GM21423 (cell line): ENCODE measurements around the gene SERPINB2.
"Not testable (repeated sequence)": the region's sequence is repeated elsewhere in the genome, so short reads cannot be mapped to it uniquely, and the experiment has no call there.

ENCODE experiments used
- ATAC-seq: cut with Tn5 transposase; IDR thresholded peaks from one replicate; pipeline ENCODE4 v1.9.1; 2021; ENCODE audit warnings: mild to moderate bottlenecking, moderate library complexity; ENCODE audit not compliant: unreplicated experiment

The SERPINB2 gene

DNA sequence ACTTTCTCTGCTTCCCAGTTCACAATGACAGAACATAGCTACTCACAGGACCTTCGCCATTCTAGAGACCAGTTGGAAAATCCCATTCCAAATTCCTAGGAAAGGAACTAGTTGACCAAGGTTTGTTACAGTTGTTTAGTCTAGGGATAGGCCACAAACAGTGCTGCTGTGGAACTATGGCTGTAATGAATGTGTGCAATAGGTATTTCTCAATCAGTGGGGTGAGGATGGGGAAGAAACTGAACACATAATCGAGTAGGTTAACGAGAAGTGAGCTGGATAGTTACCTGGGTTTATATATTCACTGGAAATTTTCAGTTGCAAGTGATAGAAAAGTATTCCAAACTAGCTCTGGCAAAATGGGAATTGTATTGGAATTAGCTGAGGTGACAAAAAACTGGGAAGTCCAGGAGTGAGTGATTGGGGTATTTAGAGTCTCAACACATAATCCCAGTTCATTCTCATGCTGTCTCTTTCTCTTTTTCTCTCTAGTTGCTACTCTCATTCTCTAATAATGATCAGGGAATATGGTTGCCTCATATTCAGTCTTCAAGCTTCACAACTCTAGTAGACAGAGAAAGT, 43.4 kb downstream of the SERPINB2 start:
- ATAC-seq: no peak

DNA sequence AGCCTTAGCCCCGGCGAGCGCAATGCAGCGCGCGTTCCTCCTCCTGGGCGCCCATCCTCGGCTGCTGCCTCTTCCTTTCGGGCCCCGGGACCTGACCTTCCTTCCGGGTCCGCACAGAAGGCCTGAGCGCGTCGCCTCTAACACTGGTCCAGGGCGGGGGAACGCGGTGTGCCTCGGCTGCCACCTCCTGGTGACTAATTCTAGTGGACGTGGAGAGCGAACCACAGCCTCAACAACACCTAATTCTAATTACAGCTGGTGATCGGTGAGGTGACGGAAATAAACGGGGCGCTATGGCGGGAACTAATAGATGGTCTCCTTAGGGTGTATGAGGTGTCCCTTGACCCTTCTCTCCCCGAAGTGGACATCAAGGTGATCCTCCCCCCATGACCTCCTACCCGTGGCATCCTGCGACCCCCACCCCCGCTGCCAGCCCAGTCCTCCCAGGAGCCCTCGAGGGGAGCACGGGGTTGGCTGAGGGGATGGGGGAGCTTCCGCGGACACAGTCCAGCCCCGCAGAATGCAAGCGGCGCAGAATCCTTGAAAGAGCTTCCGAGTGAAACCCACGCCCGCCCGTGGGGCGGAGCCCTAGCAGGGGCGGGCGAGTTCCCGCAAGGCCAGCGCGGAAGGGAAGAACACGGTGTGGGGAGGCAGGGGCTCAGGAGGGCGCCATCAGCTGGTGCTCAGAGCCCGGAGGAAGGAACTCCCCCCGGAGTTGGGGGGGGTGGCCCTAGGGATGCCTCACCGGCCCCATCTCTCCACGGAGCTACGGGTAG, 48.8 kb downstream of the SERPINB2 start:
- peak; percentile 98 for ATAC-seq

DNA sequence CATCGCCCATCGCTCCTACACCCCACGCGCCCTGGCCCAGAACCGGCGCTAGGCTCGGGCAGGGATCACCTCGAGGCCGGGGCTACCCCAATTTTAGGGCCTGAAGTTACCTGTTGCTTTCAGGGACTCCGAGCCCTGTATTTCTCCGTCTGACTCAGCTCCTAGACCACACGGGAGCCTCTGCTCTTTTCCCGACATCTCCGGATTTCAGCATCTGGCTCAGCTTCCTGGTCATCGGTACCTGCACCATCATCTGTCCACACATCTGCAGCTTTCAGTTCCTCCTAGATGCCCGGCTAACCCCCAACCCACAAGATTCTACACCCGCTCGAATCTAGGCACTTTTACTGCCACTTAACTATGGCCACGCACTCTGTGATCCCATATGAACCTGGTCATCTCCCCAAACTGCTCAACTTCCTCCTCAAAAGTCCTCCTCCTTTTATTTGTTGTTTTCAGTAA, 49.5 kb downstream of the SERPINB2 start:
- ATAC-seq: peak; percentile 18

DNA sequence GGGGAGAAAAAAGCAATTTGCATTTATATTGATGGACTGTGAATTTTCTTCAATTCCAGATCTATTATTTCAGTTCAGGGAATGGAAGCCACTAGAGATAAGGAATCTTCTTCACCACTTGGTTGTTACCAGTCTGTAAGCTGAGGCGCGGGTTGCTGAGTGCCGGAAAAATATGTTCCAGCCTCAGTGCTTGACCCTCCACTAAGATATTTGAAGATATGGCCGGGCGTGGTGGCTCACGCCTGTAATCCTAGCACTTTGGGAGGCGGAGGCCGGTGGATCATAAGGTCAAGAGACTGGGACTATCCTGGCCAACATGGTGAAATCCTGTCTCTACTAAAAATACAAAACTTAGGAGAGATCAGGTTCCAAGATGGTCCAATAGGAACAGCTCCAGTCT, 52.5 kb downstream of the SERPINB2 start:
- no peak for ATAC-seq

DNA sequence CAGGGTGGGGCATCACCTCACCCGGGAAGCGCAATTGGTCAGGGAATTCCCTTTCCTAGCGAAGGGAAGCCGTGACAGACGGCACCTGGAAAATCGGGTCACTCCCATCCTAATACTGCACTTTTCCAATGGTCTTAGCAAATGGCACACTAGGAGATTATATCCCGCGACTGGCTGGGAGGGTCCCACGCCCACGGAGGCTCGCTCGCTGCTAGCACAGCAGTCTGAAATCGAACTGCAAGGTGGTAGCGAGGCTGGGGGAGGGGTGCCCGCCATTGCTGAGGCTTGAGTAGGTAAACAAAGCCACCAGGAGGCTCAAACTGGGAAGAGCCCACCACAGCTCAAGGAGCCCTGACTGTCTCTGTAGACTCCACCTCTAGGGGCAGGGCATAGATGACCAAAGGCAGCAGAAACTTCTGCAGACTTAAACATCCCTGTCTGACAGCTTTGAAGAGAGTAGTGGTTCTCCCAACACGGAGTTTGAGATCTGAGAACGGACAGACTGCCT, 53.1 kb downstream of the SERPINB2 start:
- ATAC-seq: not testable (repeated sequence)

DNA sequence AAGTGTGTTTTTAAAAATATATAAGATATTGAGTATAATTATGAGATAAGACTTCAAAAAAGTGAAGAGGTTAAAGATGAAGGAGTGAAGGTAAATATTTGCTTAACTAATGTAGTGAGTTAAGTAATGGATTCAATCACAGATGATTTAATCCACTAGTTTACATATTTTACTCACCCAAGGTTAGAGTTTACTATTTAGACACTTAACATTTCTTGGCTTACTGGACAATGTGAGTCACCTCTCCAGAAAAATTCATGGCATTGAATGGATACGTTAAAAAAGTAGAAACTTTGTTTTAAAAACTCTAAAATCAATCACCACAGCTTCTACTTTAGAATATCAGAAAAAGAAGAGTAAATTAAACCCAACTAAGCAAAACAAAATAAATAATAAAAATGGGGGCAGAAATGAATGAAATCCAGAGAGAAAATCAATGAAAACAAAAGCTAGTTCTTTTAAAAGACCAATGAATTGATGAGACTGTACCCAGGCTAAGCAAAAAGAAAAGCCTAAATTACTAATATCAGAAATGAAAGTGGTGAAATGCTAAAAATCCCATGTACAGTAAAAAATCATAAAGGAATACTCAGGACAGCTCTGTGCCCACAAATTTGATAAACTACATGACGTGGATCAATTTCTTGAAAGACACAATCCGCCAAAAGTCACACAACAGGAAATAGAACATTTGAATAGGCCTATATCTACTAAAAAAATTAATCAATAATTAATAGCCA, 59.7 kb downstream of the SERPINB2 start:
- no peak for ATAC-seq

DNA sequence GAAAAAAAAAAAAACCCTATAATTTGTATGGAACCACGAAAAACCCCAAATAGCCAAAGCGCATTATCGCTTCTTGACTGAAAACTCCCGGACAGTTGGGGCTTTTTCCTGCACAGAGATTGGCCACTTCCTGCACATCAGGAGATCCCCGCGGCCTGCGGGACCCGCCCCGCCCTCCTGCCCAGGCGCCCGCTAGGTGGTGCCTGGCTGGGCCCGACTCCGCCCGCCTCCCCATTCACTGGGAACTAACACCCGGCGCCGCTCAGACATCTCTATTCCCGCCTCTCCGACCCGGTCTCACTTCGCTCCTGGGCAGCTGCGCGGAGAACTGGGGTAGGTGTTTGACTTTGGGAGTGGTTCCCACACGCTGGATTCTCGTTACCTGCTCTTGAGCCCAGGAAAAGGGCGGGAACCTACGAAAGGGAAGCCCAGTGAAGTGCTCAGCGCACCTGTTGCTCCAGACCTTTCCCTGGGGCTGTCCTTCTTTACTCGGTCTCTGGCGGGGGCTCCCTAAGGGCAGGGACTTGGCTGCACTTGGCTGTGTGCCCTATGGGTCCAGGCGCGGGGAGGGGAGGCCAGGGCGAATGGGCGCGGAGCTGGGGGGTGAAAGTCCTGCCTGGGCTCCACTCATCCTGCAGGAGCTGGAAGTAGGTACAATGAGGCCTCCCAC, 61.7 kb downstream of the SERPINB2 start, which contains the start of gene HMSD:
HMSD (plus strand) TSS at position 234 of the 670 bp plus-strand sequence. CDS start 4,155 bp downstream, outside the sequence.
- ATAC-seq: peak; percentile 91

DNA sequence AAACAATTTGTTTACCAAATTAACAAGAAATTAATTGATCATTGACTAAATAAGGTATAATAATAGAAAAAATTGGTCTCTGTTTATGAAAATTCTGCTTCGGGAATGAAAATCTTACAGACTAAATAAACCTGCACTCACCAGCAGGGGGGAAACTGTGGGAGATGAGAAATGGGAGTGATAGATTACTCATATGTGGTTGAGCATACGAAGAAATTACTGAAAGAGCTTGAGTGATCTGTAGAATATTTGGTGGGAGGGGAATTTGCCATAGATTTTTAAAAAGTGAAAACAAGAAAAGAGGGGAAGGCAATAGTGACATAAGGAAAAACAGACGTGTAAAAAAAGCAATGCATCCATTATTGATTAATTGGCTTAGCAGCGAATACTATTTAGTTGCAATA, 63.8 kb downstream of the SERPINB2 start:
- ATAC-seq: peak; percentile 51
